WTC11 (cell line): ENCODE data around the gene SGCD.

ENCODE experiments used
- KAT7 ChIP-seq: sonication (generic); formaldehyde crosslinking; IDR thresholded peaks from 2 replicates; pipeline ENCODE4 v1.8.1; 2023; ENCODE audit warnings: missing genetic modification reagents, mild to moderate bottlenecking, borderline replicate concordance
- MXD4 ChIP-seq: fragments of 250-450 bp; sonication (Bioruptor Pico); IDR thresholded peaks from 2 replicates; pipeline ENCODE4 v1.8.0; 2021; ENCODE audit warnings: mild to moderate bottlenecking, moderate library complexity, borderline replicate concordance
- NR3C1 ChIP-seq: sonication (generic); formaldehyde crosslinking; conservative IDR thresholded peaks from 2 replicates; pipeline ENCODE4 v1.8.1; 2023; ENCODE audit warnings: low read depth, mild to moderate bottlenecking, missing genetic modification reagents
- TEAD4 ChIP-seq: sonication (generic); formaldehyde crosslinking; IDR thresholded peaks from 2 replicates; pipeline ENCODE4 v1.8.0; 2022; ENCODE audit warnings: mild to moderate bottlenecking, missing genetic modification reagents
- ZNF396 ChIP-seq: fragments of 250-450 bp; sonication (Bioruptor Pico); IDR thresholded peaks from 2 replicates; pipeline ENCODE4 v1.8.0; 2021; ENCODE audit warnings: mild to moderate bottlenecking, moderate library complexity, borderline replicate concordance
- TF ChIP-seq, protein P1 (sequence below): fragments of 200-600 bp; IDR thresholded peaks from 2 replicates; pipeline ENCODE4 v1.8.0; 2022; ENCODE audit warnings: antibody characterized with exemption
- TF ChIP-seq, protein P2 (sequence below): sonication (generic); formaldehyde crosslinking; conservative IDR thresholded peaks from 2 replicates; pipeline ENCODE4 v1.8.1; 2023; ENCODE audit warnings: mild to moderate bottlenecking, low read depth, missing genetic modification reagents, moderate library complexity
- TF ChIP-seq, protein P3 (sequence below): sonication (generic); formaldehyde crosslinking; IDR thresholded peaks from 2 replicates; pipeline ENCODE4 v1.8.1; 2022; ENCODE audit warnings: low read depth, mild to moderate bottlenecking, moderate library complexity, missing genetic modification reagents, borderline replicate concordance
- TF ChIP-seq, protein P4 (sequence below): sonication (generic); formaldehyde crosslinking; IDR thresholded peaks from 2 replicates; pipeline ENCODE4 v1.8.1; 2023; ENCODE audit warnings: mild to moderate bottlenecking, moderate library complexity, missing genetic modification reagents
- TF ChIP-seq, protein P5 (sequence below): sonication (generic); formaldehyde crosslinking; IDR thresholded peaks from 2 replicates; pipeline ENCODE4 v1.8.1; 2023; ENCODE audit warnings: mild to moderate bottlenecking, missing genetic modification reagents, moderate library complexity
- TF ChIP-seq, protein P6 (sequence below): fragments of 250-450 bp; sonication (Bioruptor Pico); IDR thresholded peaks from 2 replicates; pipeline ENCODE4 v1.9.0; 2021; ENCODE audit warnings: mild to moderate bottlenecking

DNA sequence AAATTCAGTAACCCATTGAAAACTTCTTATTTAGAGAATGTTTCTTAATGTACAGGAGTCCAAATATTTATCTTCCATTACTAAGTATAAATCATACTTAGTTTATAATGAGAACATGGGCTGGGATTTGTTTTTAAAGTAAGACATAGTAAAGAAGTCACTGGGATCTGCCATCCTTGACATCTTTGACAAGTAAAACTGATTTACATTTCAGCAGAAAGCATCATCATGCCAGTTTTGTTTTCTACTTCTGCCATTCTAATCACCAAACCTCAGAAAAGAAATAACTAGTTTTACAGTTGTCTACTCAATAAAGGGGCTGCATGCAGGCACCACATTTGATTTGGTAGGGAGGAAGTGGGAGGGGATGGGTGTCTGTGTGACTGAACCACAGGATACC, 301.5 kb downstream of the SGCD start:
- no peak for TF ChIP-seq MXD4
- TF ChIP-seq, protein P1, sequence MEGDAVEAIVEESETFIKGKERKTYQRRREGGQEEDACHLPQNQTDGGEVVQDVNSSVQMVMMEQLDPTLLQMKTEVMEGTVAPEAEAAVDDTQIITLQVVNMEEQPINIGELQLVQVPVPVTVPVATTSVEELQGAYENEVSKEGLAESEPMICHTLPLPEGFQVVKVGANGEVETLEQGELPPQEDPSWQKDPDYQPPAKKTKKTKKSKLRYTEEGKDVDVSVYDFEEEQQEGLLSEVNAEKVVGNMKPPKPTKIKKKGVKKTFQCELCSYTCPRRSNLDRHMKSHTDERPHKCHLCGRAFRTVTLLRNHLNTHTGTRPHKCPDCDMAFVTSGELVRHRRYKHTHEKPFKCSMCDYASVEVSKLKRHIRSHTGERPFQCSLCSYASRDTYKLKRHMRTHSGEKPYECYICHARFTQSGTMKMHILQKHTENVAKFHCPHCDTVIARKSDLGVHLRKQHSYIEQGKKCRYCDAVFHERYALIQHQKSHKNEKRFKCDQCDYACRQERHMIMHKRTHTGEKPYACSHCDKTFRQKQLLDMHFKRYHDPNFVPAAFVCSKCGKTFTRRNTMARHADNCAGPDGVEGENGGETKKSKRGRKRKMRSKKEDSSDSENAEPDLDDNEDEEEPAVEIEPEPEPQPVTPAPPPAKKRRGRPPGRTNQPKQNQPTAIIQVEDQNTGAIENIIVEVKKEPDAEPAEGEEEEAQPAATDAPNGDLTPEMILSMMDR: no peak
- no peak for TF ChIP-seq NR3C1 (CRISPR knock-in tag)
- TF ChIP-seq, protein P2, sequence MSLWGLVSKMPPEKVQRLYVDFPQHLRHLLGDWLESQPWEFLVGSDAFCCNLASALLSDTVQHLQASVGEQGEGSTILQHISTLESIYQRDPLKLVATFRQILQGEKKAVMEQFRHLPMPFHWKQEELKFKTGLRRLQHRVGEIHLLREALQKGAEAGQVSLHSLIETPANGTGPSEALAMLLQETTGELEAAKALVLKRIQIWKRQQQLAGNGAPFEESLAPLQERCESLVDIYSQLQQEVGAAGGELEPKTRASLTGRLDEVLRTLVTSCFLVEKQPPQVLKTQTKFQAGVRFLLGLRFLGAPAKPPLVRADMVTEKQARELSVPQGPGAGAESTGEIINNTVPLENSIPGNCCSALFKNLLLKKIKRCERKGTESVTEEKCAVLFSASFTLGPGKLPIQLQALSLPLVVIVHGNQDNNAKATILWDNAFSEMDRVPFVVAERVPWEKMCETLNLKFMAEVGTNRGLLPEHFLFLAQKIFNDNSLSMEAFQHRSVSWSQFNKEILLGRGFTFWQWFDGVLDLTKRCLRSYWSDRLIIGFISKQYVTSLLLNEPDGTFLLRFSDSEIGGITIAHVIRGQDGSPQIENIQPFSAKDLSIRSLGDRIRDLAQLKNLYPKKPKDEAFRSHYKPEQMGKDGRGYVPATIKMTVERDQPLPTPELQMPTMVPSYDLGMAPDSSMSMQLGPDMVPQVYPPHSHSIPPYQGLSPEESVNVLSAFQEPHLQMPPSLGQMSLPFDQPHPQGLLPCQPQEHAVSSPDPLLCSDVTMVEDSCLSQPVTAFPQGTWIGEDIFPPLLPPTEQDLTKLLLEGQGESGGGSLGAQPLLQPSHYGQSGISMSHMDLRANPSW (CRISPR knock-in tag): no peak
- no peak for TF ChIP-seq KAT7 (CRISPR knock-in tag)
- TF ChIP-seq, protein P3, sequence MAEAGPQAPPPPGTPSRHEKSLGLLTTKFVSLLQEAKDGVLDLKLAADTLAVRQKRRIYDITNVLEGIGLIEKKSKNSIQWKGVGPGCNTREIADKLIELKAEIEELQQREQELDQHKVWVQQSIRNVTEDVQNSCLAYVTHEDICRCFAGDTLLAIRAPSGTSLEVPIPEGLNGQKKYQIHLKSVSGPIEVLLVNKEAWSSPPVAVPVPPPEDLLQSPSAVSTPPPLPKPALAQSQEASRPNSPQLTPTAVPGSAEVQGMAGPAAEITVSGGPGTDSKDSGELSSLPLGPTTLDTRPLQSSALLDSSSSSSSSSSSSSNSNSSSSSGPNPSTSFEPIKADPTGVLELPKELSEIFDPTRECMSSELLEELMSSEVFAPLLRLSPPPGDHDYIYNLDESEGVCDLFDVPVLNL (CRISPR knock-in tag): no peak
- no peak for TF ChIP-seq TEAD4 (CRISPR knock-in tag)
- no peak for TF ChIP-seq ZNF396 (CRISPR knock-in tag)
- TF ChIP-seq, protein P4, sequence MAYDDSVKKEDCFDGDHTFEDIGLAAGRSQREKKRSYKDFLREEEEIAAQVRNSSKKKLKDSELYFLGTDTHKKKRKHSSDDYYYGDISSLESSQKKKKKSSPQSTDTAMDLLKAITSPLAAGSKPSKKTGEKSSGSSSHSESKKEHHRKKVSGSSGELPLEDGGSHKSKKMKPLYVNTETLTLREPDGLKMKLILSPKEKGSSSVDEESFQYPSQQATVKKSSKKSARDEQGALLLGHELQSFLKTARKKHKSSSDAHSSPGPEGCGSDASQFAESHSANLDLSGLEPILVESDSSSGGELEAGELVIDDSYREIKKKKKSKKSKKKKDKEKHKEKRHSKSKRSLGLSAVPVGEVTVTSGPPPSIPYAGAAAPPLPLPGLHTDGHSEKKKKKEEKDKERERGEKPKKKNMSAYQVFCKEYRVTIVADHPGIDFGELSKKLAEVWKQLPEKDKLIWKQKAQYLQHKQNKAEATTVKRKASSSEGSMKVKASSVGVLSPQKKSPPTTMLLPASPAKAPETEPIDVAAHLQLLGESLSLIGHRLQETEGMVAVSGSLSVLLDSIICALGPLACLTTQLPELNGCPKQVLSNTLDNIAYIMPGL (CRISPR knock-in tag): no peak
- TF ChIP-seq, protein P5, sequence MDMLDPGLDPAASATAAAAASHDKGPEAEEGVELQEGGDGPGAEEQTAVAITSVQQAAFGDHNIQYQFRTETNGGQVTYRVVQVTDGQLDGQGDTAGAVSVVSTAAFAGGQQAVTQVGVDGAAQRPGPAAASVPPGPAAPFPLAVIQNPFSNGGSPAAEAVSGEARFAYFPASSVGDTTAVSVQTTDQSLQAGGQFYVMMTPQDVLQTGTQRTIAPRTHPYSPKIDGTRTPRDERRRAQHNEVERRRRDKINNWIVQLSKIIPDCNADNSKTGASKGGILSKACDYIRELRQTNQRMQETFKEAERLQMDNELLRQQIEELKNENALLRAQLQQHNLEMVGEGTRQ (CRISPR knock-in tag): no peak
- TF ChIP-seq, protein P6, sequence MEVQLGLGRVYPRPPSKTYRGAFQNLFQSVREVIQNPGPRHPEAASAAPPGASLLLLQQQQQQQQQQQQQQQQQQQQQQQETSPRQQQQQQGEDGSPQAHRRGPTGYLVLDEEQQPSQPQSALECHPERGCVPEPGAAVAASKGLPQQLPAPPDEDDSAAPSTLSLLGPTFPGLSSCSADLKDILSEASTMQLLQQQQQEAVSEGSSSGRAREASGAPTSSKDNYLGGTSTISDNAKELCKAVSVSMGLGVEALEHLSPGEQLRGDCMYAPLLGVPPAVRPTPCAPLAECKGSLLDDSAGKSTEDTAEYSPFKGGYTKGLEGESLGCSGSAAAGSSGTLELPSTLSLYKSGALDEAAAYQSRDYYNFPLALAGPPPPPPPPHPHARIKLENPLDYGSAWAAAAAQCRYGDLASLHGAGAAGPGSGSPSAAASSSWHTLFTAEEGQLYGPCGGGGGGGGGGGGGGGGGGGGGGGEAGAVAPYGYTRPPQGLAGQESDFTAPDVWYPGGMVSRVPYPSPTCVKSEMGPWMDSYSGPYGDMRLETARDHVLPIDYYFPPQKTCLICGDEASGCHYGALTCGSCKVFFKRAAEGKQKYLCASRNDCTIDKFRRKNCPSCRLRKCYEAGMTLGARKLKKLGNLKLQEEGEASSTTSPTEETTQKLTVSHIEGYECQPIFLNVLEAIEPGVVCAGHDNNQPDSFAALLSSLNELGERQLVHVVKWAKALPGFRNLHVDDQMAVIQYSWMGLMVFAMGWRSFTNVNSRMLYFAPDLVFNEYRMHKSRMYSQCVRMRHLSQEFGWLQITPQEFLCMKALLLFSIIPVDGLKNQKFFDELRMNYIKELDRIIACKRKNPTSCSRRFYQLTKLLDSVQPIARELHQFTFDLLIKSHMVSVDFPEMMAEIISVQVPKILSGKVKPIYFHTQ: no peak
